GM19397 (cell line): ENCODE data around the gene CPAMD8.
"Not testable (repeated sequence)": the region's sequence is repeated elsewhere in the genome, so short reads cannot be mapped to it uniquely, and the experiment has no call there.

Source experiments
- ATAC-seq: cut with Tn5 transposase; IDR thresholded peaks from one replicate; pipeline ENCODE4 v1.9.1; 2021; ENCODE audit warnings: mild to moderate bottlenecking, moderate library complexity; ENCODE audit not compliant: unreplicated experiment

The CPAMD8 gene

DNA sequence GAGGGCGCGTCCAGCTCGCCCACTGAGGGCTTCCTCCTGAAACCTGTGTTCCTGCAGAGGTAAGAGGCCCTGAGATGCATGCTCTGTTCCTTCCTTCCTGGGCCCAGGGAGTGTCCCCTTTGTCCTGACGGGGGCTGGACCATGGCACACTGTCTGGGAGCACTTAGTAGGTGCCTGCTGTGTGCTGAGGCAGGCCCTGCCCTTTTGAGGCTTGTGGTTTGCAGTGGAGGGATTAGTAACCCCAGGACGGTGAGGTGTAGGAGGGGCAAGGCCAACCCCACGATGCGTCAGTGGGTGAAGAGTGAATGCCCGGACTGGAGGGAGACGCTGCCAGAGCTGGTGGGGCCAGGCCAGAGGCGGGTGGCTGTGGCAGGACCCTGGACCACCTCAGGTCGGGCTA lies 149.0 kb downstream of the CPAMD8 start:
- no peak for ATAC-seq

DNA sequence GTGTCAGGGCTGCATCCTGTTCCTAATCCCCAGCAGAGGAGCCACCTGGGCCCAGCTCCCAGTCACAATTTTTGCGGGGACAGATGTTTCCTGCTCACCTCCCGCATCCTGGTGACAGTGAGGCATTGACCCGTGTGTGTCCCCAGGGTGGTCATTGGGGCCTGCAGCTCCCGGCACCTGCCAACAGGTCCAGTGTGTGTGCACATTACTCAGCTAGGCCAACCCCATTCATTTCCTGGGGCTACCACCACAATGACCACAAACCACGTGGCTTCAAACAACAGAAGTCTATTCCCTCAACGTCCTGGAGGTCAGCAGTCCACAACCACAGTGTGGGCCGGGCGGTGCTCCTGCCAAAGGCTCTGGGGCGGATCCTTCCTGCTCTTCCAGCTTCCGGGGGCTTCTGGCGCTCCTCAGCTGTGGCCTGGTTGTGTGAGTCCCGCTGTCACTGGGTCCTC lies 149.7 kb downstream of the CPAMD8 start:
- no peak for ATAC-seq

DNA sequence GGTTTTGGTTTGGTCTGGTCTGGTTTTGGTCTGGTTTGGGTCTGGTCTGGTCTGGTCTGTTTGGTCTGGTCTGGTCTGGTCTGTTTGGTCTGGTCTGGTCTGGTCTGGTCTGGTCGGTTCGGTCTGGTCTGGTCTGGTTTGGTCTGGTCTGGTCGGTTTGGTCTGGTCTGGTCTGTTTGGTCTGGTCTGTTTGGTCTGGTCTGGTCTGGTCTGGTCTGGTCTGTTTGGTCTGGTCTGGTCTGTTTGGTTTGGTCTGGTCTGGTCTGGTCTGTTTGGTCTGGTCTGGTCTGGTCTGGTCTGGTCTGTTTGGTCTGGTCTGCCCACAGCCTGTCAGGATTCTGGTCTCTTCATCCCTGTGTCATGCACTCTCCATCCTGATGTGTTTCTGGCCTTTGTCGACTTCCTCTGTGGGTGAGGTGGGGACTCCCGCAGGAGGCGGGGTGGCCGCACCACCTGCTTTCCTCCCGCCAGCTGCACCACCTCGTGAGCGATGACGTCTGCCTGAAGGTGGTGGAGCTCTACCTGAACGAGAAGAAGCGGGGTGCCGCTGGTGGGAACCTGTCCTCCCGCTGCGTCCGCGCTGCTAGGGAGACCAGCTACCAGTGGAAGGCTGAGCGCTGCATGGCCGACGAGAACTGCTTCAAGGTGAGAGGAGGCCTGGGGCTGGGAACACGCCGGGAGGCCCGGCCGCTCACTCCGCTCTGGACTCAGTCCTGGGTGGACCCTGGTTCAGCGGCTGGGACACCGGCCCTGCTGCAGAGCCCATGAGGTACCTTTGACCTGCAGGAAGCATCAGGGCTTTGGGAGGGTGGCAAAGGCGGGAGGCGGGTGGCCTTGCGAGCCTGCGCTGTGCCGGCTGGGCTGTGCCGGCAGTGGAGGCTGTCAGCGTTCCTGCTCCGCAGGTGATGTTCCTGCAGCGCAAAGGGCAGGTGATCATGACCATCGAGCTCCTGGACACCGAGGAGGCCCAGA lies 150.7 kb downstream of the CPAMD8 start:
- ATAC-seq = no peak

DNA sequence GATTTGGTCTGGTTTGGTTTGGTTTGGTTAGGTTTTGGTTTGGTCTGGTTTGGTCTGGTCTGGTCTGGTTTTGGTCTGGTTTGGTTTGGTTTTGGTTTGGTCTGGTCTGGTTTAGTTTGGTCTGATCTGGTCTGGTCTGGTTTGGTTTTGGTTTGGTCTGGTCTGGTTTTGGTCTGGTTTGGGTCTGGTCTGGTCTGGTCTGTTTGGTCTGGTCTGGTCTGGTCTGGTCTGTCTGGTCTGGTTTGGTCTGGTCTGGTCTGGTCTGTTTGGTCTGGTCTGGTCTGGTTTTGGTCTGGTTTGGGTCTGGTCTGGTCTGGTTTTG lies 151.7 kb downstream of the CPAMD8 start:
- not testable (repeated sequence) for ATAC-seq

DNA sequence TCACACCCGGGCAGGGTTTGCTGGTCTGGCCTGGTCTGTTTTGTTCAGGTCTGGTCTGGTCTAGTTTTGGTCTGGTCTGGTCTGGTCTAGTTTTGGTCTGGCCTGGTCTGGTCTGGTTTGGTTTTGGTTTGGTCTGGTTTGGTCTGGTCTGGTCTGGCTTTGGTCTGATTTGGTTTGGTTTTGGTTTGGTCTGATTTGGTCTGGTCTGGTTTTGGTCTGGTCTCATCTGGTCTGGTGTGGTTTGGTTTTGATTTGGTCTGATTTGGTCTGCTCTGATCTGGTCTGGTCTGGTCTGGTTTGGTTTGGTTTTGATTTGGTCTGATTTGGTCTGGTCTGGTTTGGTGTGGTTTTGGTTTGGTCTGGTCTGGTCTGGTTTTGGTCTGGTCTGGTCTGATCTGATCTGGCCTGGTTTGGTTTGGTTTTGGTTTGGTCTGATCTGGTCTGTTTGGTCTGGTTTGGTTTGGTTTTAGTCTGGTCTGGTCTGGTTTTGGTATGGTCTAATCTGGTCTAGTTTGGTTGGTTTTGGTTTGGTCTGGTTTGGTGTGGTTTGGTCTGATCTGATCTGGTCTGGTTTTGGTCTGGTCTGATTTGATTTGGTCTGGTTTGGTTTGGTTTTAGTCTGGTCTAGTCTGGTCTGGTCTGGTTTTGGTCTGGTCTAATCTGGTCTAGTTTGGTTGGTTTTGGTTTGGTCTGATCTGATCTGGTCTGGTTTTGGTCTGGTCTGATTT lies 152.2 kb downstream of the CPAMD8 start:
- ATAC-seq = no peak

DNA sequence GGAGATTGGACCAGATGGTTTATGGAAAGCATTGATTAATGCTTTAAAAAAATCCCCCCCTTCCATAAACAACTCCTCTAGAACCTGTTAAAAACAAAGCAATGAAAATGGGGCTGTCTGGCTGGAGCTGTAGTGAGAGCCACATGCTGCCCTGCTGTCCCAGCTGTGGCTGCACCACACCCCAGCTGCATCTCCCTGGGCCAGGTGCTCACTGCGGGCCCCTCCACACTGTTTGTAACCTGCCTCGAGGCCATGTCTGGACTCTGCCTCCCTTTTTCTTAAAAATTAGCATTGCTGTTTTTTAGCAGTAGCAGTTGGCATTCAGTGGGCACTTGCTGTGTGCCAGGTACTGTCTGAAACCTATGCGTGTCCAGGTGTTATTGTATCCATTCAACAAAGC lies 153.0 kb downstream of the CPAMD8 start:
- ATAC-seq = no peak

DNA sequence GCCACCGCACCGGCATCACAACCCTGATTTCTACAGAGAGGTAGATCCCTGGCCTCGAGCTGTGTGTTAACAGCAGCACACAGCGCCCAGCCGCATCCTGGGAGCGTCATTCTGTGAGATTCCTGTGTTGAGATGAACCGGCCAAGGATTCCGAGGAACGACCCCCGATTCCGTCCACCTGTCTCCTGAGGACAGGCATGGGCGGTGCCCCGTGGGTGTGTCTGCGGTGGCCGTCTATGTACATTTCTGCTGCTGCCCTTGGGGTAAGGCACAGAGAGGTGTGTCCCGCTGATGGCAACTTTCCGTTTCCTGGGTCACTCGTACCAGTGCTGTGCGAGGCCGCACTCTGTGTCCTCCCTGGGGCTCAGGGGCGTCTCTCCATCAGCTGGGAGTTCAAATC lies 153.9 kb downstream of the CPAMD8 start:
- ATAC-seq = no peak

DNA sequence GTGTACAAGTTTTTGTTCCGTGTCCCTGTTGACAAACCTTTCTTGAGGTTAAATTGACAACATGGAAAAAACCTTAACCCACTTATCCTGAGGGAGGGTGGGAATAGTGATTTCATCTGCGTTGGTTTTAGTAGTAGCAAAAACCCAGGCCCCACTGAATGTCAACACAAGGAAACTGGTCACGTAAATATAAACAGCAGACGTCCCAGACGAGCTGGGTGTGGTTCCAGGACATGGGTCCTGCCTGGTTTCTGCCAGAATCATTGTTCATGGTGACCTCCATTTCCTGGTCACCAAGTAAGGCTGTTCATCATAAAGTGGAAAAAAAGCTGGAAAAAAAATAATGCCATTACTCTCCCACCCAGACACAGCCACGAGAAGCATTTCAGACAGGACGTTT lies 154.7 kb downstream of the CPAMD8 start:
- ATAC-seq = no peak

DNA sequence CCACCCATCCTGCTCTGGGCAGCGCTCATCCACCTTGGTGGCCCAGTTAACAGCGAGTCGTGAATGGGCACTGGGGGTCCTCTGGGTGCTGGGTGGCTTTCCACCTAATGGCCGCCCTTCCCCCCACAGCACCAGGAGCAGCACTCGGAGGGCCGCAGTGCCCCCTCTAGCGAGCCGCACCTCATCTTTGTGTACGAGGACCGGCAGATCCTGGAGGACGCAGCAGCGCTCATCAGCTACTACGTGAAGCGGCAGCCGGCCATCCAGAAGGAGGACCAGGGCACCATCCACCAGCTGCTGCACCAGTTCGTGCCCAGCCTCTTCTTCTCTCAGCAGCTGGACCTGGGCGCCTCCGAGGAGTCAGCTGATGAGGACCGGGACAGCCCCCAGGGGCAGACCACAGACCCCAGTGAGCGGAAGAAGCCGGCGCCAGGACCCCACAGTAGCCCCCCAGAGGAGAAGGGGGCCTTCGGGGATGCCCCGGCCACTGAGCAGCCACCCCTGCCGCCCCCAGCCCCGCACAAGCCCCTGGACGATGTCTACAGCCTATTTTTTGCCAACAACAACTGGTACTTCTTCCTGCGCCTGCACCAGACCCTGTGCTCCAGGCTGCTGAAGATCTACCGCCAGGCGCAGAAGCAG lies 157.2 kb downstream of the CPAMD8 start:
- no peak for ATAC-seq

DNA sequence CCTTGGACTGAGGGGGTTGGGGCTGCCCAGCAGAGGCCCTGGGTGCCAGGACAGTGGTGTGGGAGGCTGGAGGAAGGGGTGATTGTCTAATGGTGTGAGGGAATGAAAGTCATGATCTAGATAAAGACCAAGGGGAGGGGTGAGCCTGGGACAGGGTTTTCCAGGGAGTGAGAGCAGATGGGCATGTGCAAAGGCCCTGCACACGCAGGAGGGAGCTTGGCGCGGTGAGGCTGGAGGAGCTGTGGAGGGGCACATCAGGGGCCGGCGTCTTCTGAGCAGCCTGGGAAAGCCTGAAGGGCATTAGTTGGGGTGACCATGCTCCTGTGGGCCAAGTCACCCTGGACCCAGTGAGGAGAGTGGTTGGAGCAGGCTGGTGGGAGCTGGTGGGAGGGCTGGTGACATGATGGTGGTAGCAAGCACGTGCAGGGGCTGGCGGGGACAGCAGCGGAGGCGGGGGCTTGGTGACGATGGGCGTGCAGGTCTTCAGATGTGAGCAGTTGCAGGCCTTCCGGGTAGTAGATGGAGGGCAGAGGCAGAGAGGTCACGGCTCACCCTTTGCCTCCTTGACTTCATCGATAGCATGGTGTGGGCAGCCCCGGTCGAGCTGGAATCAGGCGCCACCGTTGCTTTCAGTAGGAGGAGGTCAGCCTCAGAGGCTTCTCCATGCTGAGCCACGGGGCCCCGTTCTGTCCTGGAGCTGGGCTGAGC lies 158.0 kb downstream of the CPAMD8 start:
- no peak for ATAC-seq

DNA sequence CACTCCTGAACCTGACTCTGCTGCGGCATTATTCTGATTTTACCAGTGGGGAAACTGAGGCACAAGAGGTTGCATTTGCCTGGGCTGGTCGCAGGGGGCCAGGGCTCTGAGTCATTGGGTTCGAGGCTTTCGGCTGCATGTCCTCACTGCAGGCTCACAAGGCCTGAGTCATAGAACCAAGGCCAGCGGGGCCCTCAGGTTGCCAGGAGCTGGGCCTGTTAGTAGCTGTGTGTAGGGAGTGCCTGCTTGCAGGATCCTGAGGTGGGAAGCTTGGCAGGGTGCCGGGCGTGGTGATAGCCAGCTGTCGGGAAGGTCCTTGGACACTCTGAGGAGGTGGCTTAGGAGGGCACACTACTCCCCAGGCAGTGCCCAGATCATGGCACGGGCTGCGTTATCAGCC lies 159.4 kb downstream of the CPAMD8 start:
- no peak for ATAC-seq

DNA sequence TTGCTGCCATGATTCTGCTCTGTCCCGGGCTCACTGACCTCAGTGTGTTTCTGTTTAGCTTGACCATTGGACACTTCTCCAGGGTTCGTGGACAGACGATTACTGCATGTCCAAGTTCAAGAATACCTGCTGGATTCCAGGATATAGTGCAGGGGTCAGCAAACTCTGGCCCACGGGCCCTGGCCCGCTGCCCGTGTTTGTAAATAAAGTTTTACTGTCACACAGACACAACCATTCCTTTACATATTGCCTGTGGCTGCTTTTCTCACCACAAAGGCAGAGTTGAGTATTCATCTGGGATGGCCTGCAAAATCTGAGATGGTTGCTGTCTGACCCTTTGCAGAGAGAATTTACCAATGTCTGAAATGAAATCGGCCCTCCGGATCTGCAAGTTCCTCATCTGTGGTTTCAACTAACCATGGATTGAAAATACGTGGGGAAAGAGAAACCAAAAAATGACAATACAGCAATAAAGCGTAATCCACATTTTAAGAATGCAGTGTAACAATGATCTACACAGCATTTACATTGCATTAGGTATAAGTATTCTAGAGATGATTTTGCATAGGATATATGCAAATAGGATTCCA lies 163.7 kb downstream of the CPAMD8 start:
- no peak for ATAC-seq

DNA sequence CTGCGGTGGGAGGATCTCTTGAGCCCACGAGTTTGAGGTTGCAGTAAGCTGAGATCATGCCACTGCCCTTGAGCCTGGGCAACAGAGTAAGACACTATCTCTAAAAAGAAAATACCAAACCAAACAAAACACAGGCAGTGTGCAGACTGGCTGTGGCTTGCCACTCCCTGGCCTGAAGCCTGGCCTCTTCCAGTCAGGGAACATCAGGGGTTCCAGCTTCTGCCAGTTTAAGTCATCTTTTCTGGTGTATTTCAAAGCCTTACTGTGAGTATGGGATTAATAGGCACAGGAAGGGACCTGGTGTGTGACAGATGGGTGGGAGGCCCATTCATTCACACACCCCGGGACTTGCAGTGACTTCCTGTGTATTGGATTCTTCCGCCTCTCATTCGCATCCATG lies 164.8 kb downstream of the CPAMD8 start:
- no peak for ATAC-seq

DNA sequence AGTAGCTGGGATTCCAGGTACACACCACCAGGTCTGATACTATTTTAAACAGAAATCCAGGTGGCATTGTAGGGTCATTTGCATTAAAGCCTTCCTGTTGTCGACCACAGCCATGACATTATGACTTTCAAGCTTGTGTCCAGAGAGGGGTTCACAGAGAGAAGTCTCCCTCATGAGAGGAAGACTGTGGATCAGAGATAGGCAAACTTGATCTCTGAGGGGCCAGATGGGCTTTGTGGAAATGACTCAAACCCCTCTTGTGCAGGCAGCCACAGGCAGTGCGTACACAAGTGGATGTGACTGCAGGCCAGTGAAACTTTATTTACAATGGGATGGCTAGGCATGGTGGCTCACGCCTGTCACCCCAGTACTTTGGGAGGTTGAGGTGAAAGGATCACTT lies 165.6 kb downstream of the CPAMD8 start:
- no peak for ATAC-seq

DNA sequence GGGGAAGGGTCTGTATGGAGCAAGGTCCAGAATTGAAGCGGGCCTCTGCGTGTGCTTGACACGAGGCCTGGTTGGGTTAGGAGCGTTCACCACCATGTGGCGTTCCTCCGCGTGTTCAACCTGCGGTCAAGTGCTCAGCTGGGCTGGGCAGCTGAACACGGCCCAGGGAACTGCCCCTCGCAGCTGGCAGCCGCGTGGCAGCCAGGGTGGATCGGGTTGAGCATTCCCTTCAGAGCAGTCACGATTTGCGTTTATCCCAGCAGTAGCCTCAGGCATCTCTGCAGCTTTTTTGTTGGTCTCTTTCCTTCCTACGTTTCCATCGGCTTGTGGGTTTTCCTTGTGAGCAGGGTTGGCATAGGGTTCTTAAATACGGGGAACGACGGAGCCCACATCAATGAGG lies 166.5 kb downstream of the CPAMD8 start:
- ATAC-seq = no peak

DNA sequence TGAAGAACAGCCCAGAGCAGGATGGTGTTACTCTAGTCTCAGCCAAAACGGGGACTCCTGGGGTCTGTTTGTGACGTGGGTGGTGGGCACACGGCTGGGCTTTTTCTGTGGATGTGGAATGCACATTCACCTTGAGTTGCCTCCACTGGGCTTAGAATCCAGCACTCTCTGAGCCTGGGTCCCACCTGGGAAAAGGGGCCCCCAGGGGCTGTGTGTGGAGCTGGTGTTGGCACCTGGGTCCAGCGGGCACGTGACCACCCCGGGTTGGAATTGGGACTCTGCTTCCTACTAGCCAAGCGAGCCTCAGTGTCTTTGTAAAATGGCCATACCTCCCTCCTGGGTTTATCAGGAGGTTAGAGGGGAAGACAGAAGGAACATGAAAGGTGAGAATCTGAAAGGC lies 167.0 kb downstream of the CPAMD8 start:
- no peak for ATAC-seq

DNA sequence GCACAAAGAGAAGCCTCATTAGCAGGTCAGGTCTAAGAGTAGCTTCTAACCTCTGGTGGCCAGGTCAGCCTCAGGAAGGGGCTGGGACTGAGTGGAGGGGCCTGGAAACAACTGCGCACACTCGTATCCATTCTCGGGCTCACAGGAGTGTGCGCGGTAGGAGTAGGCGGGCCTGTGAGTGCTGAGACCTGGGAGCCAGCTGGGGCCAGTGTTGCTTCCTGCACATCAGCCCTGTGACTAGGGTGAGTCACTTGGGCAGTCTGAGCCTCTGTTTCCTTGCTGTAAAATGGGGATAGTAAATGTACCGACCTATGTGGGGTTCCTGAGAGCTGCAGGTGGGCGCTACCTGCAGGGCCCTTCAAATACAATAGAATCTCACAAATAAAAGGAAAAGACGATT lies 170.5 kb downstream of the CPAMD8 start:
- no peak for ATAC-seq

DNA sequence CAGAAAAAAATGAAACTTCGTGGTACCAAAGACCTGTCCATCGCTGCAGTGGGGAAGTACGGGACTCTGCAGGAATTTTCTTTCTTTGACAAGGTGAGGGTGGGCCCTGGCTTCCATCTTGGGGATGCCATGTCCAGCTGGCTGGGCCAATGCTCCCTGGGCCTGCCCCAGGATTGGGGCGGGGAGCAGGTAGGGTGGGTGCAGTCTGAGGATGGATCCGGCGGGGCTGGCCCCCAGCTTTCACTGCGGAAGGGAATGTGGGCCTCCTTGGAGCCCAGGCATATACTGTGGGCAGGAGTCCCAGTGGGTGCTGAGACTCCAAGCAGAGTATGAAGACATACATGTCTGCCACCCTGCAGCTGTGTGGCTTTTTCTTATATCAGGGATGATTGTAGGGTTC lies 173.5 kb downstream of the CPAMD8 start:
- no peak for ATAC-seq

DNA sequence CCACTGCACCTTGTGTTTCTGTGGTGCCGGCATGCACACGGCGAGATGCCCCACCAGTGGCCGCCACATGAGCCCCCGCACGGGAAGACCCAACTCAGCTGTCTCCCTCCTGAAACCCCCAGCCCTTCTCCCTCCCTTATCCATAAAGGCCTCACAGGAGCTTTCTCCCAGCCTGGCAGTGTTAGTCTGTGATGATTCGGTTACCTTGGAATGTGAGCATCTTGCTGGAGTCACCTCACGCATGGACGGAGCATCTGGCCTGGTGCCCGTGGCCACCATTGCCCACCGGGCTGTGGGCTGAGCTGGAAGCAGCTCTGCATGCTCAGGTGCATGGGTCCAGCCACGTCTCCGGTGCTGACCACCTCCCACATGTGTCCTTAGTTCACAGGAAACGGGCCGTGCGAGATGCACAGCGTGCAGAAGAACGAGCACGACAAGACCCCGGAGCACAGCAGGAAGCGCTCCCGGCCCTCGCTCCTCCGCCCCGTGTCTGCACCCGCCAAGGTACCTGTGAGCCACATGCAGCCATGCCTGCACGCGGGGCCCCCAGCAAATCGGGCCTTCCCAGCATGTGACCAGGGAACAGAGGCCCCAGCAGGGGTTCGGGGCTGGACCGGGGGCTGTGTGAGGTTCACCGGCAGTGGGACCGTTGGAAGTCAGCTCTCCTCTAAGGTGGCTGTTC lies 175.4 kb downstream of the CPAMD8 start:
- ATAC-seq = no peak

DNA sequence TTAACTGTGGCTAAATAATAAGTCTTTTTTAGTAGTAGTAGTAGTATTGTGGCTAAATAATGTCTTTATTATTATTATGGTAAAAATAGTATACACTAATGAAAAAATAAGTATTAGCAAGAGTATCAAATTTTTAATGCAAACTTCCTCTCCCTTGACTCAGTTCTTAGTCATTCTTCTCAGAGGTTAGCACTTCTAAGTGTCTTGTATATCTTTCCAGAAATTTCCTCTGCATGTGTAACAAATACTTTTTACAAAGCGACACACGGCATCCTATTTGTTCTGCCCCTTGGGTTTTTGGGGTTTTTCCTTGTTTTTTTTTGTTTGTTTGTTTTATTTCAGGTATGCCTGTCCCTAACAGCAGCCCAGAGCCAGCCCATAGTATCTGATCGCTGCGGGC lies 176.5 kb downstream of the CPAMD8 start:
- ATAC-seq = no peak
